A549 (cell line): ENCODE data around the gene CKLF. TPM values are rescaled to one million over a fixed set of nuclear protein-coding genes. Genes with fewer than 3 reads are reported as not detected.

Source experiments
- ATAC-seq, 2 experiments: fragments of 200-7000 bp in 1 of 2; fragments of >200 bp in 1 of 2; cut with Nextera tagmentation in 1 of 2; cut with Tn5 transposase in 1 of 2; 3 replicates each; pipeline versions ENCODE4 v1.8.0 to v1.9.1; 2018 to 2020; ENCODE audit warnings: mild to moderate bottlenecking in 1 of 2, moderate library complexity in 1 of 2
- CTCF ChIA-PET: fragments of 300-600 bp; sonication (Branson Sonifier 250); formaldehyde crosslinking; extraction: SDS; loops from one replicate; lab custom pipeline; 2021; ENCODE audit warnings: antibody characterized with exemption, inconsistent platforms; lab: Yijun Ruan, JAX
- POLR2A ChIA-PET: fragments of 350-600 bp; formaldehyde crosslinking; extraction: SDS; loops from one replicate; lab custom pipeline; 2021; ENCODE audit warnings: antibody characterized with exemption, inconsistent platforms; lab: Yijun Ruan, JAX
- DNase-seq, 2 experiments: peaks; one replicate each; pipeline versions ENCODE4 v3.0.0 to v3.0.0-alpha.2; 2011 to 2016; ENCODE audit warnings: low read depth in 1 of 2, low spot score in 1 of 2
- FAIRE-seq: peaks from 2 replicates; lab custom pipeline; 2011; peaks lifted over from hg19 to GRCh38; lab: Jason Lieb, UNC
- H3K27ac ChIP-seq, 2 experiments: fragments of >200 bp; sonication (Bioruptor Twin); formaldehyde crosslinking; 3 replicates each; pipeline ENCODE4 v1.5.1; 2016 to 2017
- H3K4me1 ChIP-seq: fragments of >200 bp; sonication (Bioruptor Twin); formaldehyde crosslinking; 3 replicates; pipeline ENCODE4 v1.6.1; 2016
- H3K4me2 ChIP-seq: fragments of >200 bp; sonication (Bioruptor Twin); formaldehyde crosslinking; 3 replicates; pipeline ENCODE4 v1.6.1; 2016
- H3K4me3 ChIP-seq: fragments of >200 bp; sonication (Bioruptor Twin); formaldehyde crosslinking; 3 replicates; pipeline ENCODE4 v1.5.1; 2016
- H3K9me3 ChIP-seq: fragments of >200 bp; sonication (Bioruptor Twin); formaldehyde crosslinking; 3 replicates; pipeline ENCODE4 v1.6.1; 2016
- BHLHE40 ChIP-seq: IDR thresholded peaks from 2 replicates; pipeline ENCODE4 v1.6.1; 2012; ENCODE audit warnings: low read depth, low read length, inconsistent platforms
- CHD2 ChIP-seq: fragments of 150-350 bp; IDR thresholded peaks from 2 replicates; pipeline ENCODE4 v1.6.1; 2014; ENCODE audit warnings: low read length; ENCODE audit not compliant: partially characterized antibody
- HEYL ChIP-seq: fragments of 250-450 bp; sonication (Bioruptor Pico); IDR thresholded peaks from 2 replicates; pipeline ENCODE4 v1.8.0; 2021; ENCODE audit warnings: mild to moderate bottlenecking, moderate library complexity
- HOXA7 ChIP-seq: fragments of 250-450 bp; sonication (Bioruptor Pico); IDR thresholded peaks from 2 replicates; pipeline ENCODE4 v1.5.0; 2020; ENCODE audit warnings: mild to moderate bottlenecking, moderate library complexity
- HOXB13 ChIP-seq: fragments of 250-450 bp; sonication (Bioruptor Pico); IDR thresholded peaks from 2 replicates; pipeline ENCODE4 v1.5.0; 2020; ENCODE audit warnings: low read depth, mild to moderate bottlenecking, moderate library complexity
- HOXB5 ChIP-seq: fragments of 250-450 bp; sonication (Bioruptor Pico); IDR thresholded peaks from 2 replicates; pipeline ENCODE4 v1.5.0; 2020; ENCODE audit warnings: mild to moderate bottlenecking, moderate library complexity
- JUN ChIP-seq, 2 experiments: fragments of >200 bp; sonication (Bioruptor Twin); formaldehyde crosslinking; IDR thresholded peaks; 2 replicates in 1 of 2; 3 replicates in 1 of 2; pipeline ENCODE4 v1.6.1; 2016 to 2017
- JUNB ChIP-seq: fragments of >200 bp; sonication (Bioruptor Twin); formaldehyde crosslinking; IDR thresholded peaks from 2 replicates; pipeline ENCODE4 v1.6.1; 2016
- KDM1A ChIP-seq: fragments of 200-600 bp; sonication (generic); IDR thresholded peaks from 2 replicates; pipeline ENCODE4 v1.6.1; 2016; ENCODE audit warnings: low read depth, mild to moderate bottlenecking
- KDM5A ChIP-seq: fragments of 200-600 bp; sonication (generic); IDR thresholded peaks from 2 replicates; pipeline ENCODE4 v1.6.1; 2016; ENCODE audit warnings: antibody characterized with exemption, mild to moderate bottlenecking
- MAFK ChIP-seq: fragments of 450-650 bp; IDR thresholded peaks from 2 replicates; pipeline ENCODE4 v1.6.1; 2014; ENCODE audit not compliant: partially characterized antibody
- MAZ ChIP-seq: fragments of 150-350 bp; IDR thresholded peaks from 2 replicates; pipeline ENCODE4 v1.6.1; 2014; ENCODE audit warnings: antibody characterized with exemption, low read depth, low read length, borderline replicate concordance
- NFE2L2 ChIP-seq: fragments of 150-350 bp; conservative IDR thresholded peaks from 2 replicates; pipeline ENCODE4 v1.6.1; 2014; ENCODE audit warnings: low read length
- NPAS2 ChIP-seq: fragments of 250-450 bp; sonication (Bioruptor Pico); IDR thresholded peaks from 2 replicates; pipeline ENCODE4 v1.8.0; 2022; ENCODE audit warnings: mild to moderate bottlenecking, moderate library complexity, borderline replicate concordance
- PHF8 ChIP-seq: fragments of 200-600 bp; sonication (generic); IDR thresholded peaks from 2 replicates; pipeline ENCODE4 v1.6.1; 2016; ENCODE audit warnings: low read depth, mild to moderate bottlenecking, antibody characterized with exemption, moderate library complexity, borderline replicate concordance
- POLR2A ChIP-seq: IDR thresholded peaks from 2 replicates; pipeline ENCODE4 v1.6.1; 2012; ENCODE audit warnings: mild to moderate bottlenecking, low read length
- POLR2AphosphoS2 ChIP-seq: conservative IDR thresholded peaks from 2 replicates; pipeline ENCODE4 v1.6.1; 2012; ENCODE audit warnings: low read length, improper control_type of control experiment, inconsistent platforms
- RCOR1 ChIP-seq: fragments of 150-350 bp; IDR thresholded peaks from 2 replicates; pipeline ENCODE4 v1.6.1; 2014; ENCODE audit warnings: antibody characterized with exemption, low read length, low read depth
- RFX5 ChIP-seq: fragments of 450-650 bp; IDR thresholded peaks from 2 replicates; pipeline ENCODE4 v1.7.1; 2014; ENCODE audit warnings: antibody characterized with exemption, mild to moderate bottlenecking, moderate library complexity
- RNF2 ChIP-seq: fragments of 200-600 bp; sonication (generic); IDR thresholded peaks from 2 replicates; pipeline ENCODE4 v1.6.1; 2016; ENCODE audit warnings: low read depth, mild to moderate bottlenecking, antibody characterized with exemption, moderate library complexity, borderline replicate concordance
- SMC3 ChIP-seq: fragments of >200 bp; sonication (Bioruptor Twin); formaldehyde crosslinking; IDR thresholded peaks from 3 replicates; pipeline ENCODE4 v1.6.1; 2018; ENCODE audit warnings: inconsistent platforms
- SREBF2 ChIP-seq: fragments of 450-650 bp; IDR thresholded peaks from 2 replicates; pipeline ENCODE4 v1.6.1; 2014; ENCODE audit warnings: mild to moderate bottlenecking, moderate library complexity
- TFCP2L1 ChIP-seq: fragments of 250-450 bp; sonication (Bioruptor Pico); IDR thresholded peaks from 2 replicates; pipeline ENCODE4 v1.5.0; 2021; ENCODE audit warnings: mild to moderate bottlenecking
- TP53 ChIP-seq: fragments of 250-450 bp; sonication (Bioruptor Pico); IDR thresholded peaks from 2 replicates; pipeline ENCODE4 v1.5.0; 2021; ENCODE audit warnings: mild to moderate bottlenecking, moderate library complexity
- ZNF302 ChIP-seq: fragments of 250-450 bp; sonication (Bioruptor Pico); IDR thresholded peaks from 2 replicates; pipeline ENCODE4 v1.9.0; 2021; ENCODE audit warnings: inconsistent platforms, mild to moderate bottlenecking, moderate library complexity
- WGBS: methylation state at CpG from one replicate; pipeline ENCODE4 v1.1.6; 2017; ENCODE audit errors: missing lambda C conversion rate; 5-methylcytosine and 5-hydroxymethylcytosine counted together
- polyA plus RNA-seq, 4 experiments: library from polyadenylated mRNA; depleted of rRNA in 3 of 4; stranded (reverse); fragments of >200 nt; fragmentation: RNase III in 1 of 4; extraction: RNeasy Plus Mini Kit Qiagen cat#74134 plus additional on column Dnase treatment in 1 of 4; gene quantifications; 2 replicates in 3 of 4; 3 replicates in 1 of 4; pipeline ENCODE4 v1.2.3, GENCODE V29; 2011 to 2017
- TF ChIP-seq, protein P1 (sequence below): fragments of 150-350 bp; IDR thresholded peaks from 2 replicates; pipeline ENCODE4 v1.6.1; 2014; ENCODE audit warnings: low read depth, mild to moderate bottlenecking, low read length
- TF ChIP-seq, protein P2 (sequence below): IDR thresholded peaks from 2 replicates; pipeline ENCODE4 v1.6.1; 2012
- TF ChIP-seq, protein P3 (sequence below): fragments of >200 bp; sonication (Bioruptor Twin); formaldehyde crosslinking; IDR thresholded peaks from 3 replicates; pipeline ENCODE4 v1.5.1; 2016
- TF ChIP-seq, protein P4 (sequence below): fragments of >200 bp; sonication (Bioruptor Twin); formaldehyde crosslinking; IDR thresholded peaks from 3 replicates; pipeline ENCODE4 v1.6.1; 2016

The CKLF gene
- polyA plus RNA-seq, 2 of the 4 experiments (the other 2 are of a cell fraction): 85.1 to 87.0 TPM

DNA sequence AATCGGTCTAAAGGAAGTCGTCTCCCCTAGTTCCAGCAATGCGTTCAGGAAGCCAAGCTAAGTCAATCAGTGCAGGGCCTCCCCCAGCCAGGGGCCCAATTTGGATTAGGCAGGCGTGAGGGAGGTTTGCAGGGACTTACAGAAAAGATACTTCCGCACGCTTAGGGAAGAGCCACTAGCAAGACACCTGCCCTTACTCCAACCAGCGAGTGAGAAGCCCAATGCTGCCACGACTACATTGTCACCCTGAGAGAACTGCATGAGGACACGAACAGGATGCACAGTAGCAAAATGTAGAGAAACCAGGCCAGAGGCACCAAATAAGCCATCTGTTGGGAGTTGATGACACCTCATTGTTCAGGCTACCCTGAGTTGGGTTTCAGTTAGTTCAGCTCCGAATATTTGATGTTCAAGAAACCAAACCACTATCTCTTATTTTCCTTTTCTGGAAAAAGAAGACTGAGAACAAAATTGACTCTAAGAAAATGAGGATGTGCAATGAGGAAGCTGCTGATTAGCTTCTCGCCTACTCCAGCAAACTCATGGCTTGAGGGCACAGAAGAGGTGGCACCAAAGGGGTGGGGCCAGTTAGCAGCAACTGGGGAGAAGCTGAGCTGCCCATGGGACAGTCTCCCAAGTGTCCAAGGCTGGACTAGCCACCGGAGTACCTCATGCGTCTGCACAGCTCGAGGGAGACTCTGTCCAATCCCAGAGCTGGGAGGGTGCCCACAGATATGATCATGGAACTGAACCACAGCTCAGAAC is 31.8 kb upstream of the CKLF start:
- Histone ChIP-seq H3K4me2 (no peak overlapping the region), H3K27ac (peak overlapping the region in 1 of 2 experiments; percentile 67; a peak in 3 of 6 replicates), H3K9me3 (no peaks in the 10 kb centered on the region), H3K4me1 (peaks cover 29% of the 10 kb centered on the region), H3K4me3 (no peak overlapping the region)
- DNase-seq (no peak), FAIRE-seq (no peak), ATAC-seq (no peak)
- TF ChIP-seq ZNF302 (CRISPR knock-in tag): no peak
- TF ChIP-seq, protein P1, sequence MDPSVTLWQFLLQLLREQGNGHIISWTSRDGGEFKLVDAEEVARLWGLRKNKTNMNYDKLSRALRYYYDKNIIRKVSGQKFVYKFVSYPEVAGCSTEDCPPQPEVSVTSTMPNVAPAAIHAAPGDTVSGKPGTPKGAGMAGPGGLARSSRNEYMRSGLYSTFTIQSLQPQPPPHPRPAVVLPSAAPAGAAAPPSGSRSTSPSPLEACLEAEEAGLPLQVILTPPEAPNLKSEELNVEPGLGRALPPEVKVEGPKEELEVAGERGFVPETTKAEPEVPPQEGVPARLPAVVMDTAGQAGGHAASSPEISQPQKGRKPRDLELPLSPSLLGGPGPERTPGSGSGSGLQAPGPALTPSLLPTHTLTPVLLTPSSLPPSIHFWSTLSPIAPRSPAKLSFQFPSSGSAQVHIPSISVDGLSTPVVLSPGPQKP: no peak
- TF ChIP-seq HOXB5: no peak
- WGBS: 93% methylated on average over 14 of the region's 14 CpGs
- CTCF ChIA-PET: interaction anchor here (0.6 to 1.7 kb wide), 7 partner anchors 9 to 326 kb away, joined by 3 to 4 read pairs (median 3); no protein-coding TSS in a partner anchor
- POLR2A ChIA-PET: no interaction called here

DNA sequence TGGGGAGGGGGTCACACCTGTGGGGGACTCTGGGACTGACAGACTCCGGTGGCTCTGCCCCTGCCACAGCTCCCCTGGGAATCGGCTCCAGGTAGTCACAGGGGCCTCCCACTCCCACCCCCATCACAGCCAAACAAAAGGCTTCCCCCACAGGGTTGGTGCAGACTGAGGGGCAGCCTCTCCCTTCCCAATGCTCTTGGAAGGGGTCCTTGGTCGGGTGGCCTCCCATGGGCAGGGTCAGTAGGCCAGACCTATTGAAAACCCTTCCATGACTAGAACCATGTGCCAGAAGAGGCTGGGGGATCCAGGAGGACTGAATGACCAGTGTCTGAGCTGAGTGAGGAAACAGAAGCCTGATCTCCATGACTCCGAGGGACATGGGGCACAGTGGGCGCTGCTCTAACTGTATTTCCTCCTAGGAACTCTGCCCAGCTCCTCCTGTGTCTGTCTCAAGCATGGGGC is 31.1 kb upstream of the CKLF start:
- no peak overlapping the region for H3K4me2 ChIP-seq
- no peak for FAIRE-seq
- no peaks in the 10 kb centered on the region for H3K9me3 ChIP-seq
- no peak for TF ChIP-seq JUN (IDR thresholded peaks at IDR 0.05)
- no peak for TF ChIP-seq CHD2
- TF ChIP-seq KDM5A: no peak
- no peak for TF ChIP-seq RNF2
- TF ChIP-seq POLR2A: no peak
- TF ChIP-seq HOXB5: no peak
- no peak for TF ChIP-seq KDM1A
- no peak for TF ChIP-seq MAFK
- no peak for TF ChIP-seq BHLHE40
- TF ChIP-seq HEYL (CRISPR knock-in tag): no peak
- no peak for TF ChIP-seq SREBF2
- TF ChIP-seq, protein P2, sequence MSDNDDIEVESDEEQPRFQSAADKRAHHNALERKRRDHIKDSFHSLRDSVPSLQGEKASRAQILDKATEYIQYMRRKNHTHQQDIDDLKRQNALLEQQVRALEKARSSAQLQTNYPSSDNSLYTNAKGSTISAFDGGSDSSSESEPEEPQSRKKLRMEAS: no peak
- TF ChIP-seq HOXA7 (CRISPR knock-in tag): no peak
- no peak for TF ChIP-seq JUNB
- no peak for TF ChIP-seq SMC3
- TF ChIP-seq, all 56 proteins: peak for 0
- ATAC-seq: no peak
- POLR2A ChIA-PET: no interaction called here
- DNase-seq: no peak
- Histone ChIP-seq H3K4me1 (peaks cover 22% of the 10 kb centered on the region), H3K27ac (peak overlapping the region in 1 of 2 experiments; percentile 67; a peak in 3 of 6 replicates), H3K4me3 (no peak overlapping the region)
- CTCF ChIA-PET: interaction anchor here (0.6 to 1.7 kb wide), 7 partner anchors 9 to 326 kb away, joined by 3 to 7 read pairs (median 3); no protein-coding TSS in a partner anchor
- 85% methylated on average over 5 of the region's 5 CpGs for WGBS

DNA sequence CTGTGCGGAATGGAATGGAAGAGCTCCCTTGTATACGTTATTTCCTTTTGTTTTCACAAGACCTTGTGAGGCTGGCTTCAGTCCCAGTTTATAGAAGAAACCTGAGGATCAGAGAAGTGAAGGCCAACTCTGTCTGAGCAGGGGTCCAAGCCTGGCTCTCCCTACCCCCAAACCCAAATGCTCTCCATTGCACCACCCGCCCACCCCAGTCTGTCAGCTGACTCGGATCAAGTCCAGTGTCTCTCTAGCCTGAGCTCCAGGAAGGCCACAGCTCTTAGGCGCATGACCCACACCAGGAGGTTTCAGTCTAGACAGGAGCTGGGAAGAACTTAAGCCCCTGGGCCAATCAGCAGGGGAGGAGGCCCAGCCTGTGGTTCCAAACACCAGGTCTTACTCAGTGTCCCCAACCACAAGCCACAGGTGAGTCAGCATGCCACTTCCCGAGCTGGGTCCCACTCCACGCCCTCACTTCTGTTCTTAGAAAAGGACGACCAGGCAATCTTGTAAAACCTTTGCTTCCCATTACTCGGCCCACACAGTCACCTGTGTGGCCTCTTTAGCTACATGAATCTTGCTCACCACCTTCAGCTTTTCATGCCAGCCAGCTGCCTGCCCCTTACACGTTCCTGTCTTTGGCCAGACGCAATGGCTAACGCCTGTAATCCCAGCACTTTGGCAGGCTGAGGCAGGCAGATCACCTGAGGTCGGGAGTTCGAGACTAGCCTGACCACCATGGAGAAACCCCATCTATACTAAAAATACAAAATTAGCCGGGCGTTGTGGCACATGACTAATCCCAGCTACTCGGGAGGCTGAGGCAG is 30.2 kb upstream of the CKLF start:
- peak overlapping the region; percentile 22 to 67; a peak in 3 of 6 replicates for H3K27ac ChIP-seq
- H3K4me2 ChIP-seq: no peak overlapping the region
- H3K4me1 ChIP-seq: peaks cover 16% of the 10 kb centered on the region
- no peaks in the 10 kb centered on the region for H3K9me3 ChIP-seq
- FAIRE-seq (no peak), DNase-seq (no peak), ATAC-seq (no peak)
- 82% methylated on average over 17 of the region's 17 CpGs for WGBS
- CTCF ChIA-PET: interaction anchor here (1.1 to 1.7 kb wide), 8 partner anchors 8 to 351 kb away, joined by 3 to 7 read pairs (median 3); no protein-coding TSS in a partner anchor
- no peak overlapping the region for H3K4me3 ChIP-seq
- POLR2A ChIA-PET: interaction anchor here (1.0 kb wide), 1 partner anchor 10 kb away, joined by 4 read pairs; no protein-coding TSS in a partner anchor
- TF ChIP-seq POLR2AphosphoS2 (no peak), MAZ (no peak), TFCP2L1 (CRISPR knock-in tag) (no peak), RCOR1 (no peak), RFX5 (no peak), NFE2L2 (no peak), NPAS2 (CRISPR knock-in tag) (no peak), HOXB13 (CRISPR knock-in tag) (no peak), TP53 (no peak), JUN (IDR thresholded peaks at IDR 0.05) (no peak), JUNB (no peak), SMC3 (no peak), PHF8 (no peak), KDM5A (no peak), CHD2 (no peak)
- TF ChIP-seq, protein P3, sequence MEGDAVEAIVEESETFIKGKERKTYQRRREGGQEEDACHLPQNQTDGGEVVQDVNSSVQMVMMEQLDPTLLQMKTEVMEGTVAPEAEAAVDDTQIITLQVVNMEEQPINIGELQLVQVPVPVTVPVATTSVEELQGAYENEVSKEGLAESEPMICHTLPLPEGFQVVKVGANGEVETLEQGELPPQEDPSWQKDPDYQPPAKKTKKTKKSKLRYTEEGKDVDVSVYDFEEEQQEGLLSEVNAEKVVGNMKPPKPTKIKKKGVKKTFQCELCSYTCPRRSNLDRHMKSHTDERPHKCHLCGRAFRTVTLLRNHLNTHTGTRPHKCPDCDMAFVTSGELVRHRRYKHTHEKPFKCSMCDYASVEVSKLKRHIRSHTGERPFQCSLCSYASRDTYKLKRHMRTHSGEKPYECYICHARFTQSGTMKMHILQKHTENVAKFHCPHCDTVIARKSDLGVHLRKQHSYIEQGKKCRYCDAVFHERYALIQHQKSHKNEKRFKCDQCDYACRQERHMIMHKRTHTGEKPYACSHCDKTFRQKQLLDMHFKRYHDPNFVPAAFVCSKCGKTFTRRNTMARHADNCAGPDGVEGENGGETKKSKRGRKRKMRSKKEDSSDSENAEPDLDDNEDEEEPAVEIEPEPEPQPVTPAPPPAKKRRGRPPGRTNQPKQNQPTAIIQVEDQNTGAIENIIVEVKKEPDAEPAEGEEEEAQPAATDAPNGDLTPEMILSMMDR: no peak
- TF ChIP-seq, protein P4, sequence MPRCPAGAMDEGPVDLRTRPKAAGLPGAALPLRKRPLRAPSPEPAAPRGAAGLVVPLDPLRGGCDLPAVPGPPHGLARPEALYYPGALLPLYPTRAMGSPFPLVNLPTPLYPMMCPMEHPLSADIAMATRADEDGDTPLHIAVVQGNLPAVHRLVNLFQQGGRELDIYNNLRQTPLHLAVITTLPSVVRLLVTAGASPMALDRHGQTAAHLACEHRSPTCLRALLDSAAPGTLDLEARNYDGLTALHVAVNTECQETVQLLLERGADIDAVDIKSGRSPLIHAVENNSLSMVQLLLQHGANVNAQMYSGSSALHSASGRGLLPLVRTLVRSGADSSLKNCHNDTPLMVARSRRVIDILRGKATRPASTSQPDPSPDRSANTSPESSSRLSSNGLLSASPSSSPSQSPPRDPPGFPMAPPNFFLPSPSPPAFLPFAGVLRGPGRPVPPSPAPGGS: no peak
